Measurements from ENCODE around the gene NFATC3. TPM values are rescaled to one million over a fixed set of nuclear protein-coding genes. Genes with fewer than 3 reads are reported as not detected.
A peak's percentile ranks its signal among the peaks of the same experiment; 100 is the strongest.

Gene NFATC3
- total and polyA plus RNA-seq, 2 of the 8 experiments (the other 6 are each of a cell fraction or from before 2014, with no cell fraction given): 17.6 to 34.5 TPM

DNA sequence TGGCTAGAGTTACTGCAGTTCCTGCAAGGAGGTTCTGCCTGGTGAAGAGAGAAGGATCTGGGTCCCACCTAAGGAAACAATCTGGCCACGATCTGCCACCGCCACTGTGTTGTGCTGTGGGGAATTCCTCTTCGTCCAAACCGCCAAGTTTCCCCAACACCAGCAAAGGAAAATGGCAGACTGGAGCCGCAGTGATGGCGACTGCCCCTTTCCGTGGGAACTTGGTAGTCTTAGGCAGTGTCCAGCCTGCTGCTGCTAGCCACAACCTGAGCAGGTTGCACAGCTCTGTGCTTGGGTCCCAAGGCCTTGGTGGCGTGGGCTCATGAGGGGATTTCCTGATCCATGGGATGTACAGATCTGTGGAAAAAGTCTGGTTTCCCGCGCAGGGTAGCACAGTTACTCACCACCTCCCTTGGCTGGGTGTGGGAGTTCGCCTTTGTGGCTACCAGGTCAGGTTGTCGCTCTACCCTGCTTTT, 28.6 kb downstream of the NFATC3 start:
- Histone ChIP-seq H3K4me3 (ENCODE audit: extremely low read depth in 1 of 4, insufficient read depth in 2 of 4, low read depth in 3 of 4, low read length in 4 of 4) (no peak overlapping the region), H2BK5ac (ENCODE audit: low read depth, low read length) (0 out of 2 replicates have a peak overlapping the region, but pooled peaks have one; percentile 9), H3K79me1 (ENCODE audit: low read depth, low read length) (peaks cover 10% of the 10 kb centered on the region), H4K8ac (ENCODE audit: extremely low read depth, insufficient read depth, low read length) (peak overlapping the region; percentile 64; the same call in 1 of the 2 replicates), H3K4me1 (replicated peaks in 1 of 4; ENCODE audit: control insufficient read depth in 3 of 4, insufficient read depth in 4 of 4, low read length in 3 of 4) (peaks cover 0 to 5% (median 0%) of the 10 kb centered on the region in 4 experiments; a peak in 1 of 7 replicates), H2AK5ac (ENCODE audit: low read depth, low read length) (no peak overlapping the region), H3K36me3 (ENCODE audit: control insufficient read depth in 2 of 4, insufficient read depth in 4 of 4, low read length in 3 of 4) (no peaks in the 10 kb centered on the region), H2BK15ac (ENCODE audit: low read length) (no peak overlapping the region), H2BK12ac (ENCODE audit: low read depth, low read length) (no peak overlapping the region), H3K23me2 (ENCODE audit: low read depth, low read length) (no peaks in the 10 kb centered on the region), H4K5ac (ENCODE audit: insufficient read length, low read depth, low read length) (no peak overlapping the region), H3K23ac (ENCODE audit: insufficient read length) (no peak overlapping the region), H3K14ac (ENCODE audit: insufficient read length) (no peak overlapping the region), H3K27ac (ENCODE audit: low read depth, low read length) (no peak overlapping the region), H3K4ac (replicated peaks; ENCODE audit: insufficient read length, low read depth, low read length) (no peak overlapping the region), H3K27me3 (replicated peaks in 1 of 4; ENCODE audit: control insufficient read depth in 3 of 4, extremely low read depth in 1 of 4, insufficient read depth in 3 of 4, low read length in 3 of 4) (no peaks in the 10 kb centered on the region), H3K56ac (replicated peaks; ENCODE audit: insufficient read length, low read depth, low read length) (no peak overlapping the region), H3K79me2 (ENCODE audit: control insufficient read depth in 1 of 2, insufficient read depth in 2 of 2, low read length in 2 of 2) (peaks cover 0 to 91% of the 10 kb centered on the region in 2 experiments; a peak in 2 of 4 replicates), H2BK20ac (ENCODE audit: low read length) (no peak overlapping the region), H4K91ac (replicated peaks; ENCODE audit: insufficient read length, low read length) (peak overlapping the region; percentile 12), H2BK120ac (replicated peaks; ENCODE audit: low read depth, low read length) (no peak overlapping the region), H4K20me1 (replicated peaks in 1 of 2; ENCODE audit: control insufficient read depth in 1 of 2, insufficient read depth in 2 of 2, low read length in 2 of 2) (peaks cover 2 to 6% of the 10 kb centered on the region in 2 experiments), H3K18ac (ENCODE audit: extremely low read depth, low read length) (no peak overlapping the region), H3K4me2 (ENCODE audit: insufficient read depth in 1 of 2, low read depth in 2 of 2, low read length in 2 of 2) (no peak overlapping the region), H2AFZ (ENCODE audit: low read length) (no peak overlapping the region), H3K9me3 (ENCODE audit: insufficient read depth in 2 of 2, low read depth in 1 of 2, low read length in 1 of 2) (no peaks in the 10 kb centered on the region), H3K9ac (replicated peaks in 1 of 4; ENCODE audit: extremely low read depth in 1 of 4, low read depth in 3 of 4, low read length in 3 of 4) (no peak overlapping the region)
- CTCF ChIA-PET (ENCODE audit: partially characterized antibody): interaction anchor here (1.4 to 2.3 kb wide), 2 partner anchors 20 to 30 kb away, joined by 4 to 8 read pairs; no protein-coding TSS in a partner anchor
- 98% methylated on average over 12 of the region's 12 CpGs; no CpG with 5 or more reads in 1 of the 2 experiments for WGBS, 2 experiments (ENCODE audit: extremely low coverage in 1 of 2, insufficient coverage in 1 of 2, insufficient read length in 1 of 2, insufficient replicate concordance in 2 of 2, low coverage in 1 of 2, low lambda C conversion rate in 2 of 2, missing lambda C conversion rate in 1 of 2)
- FAIRE-seq (no peak), DNase-seq (ENCODE audit: low read depth in 1 of 2, low spot score in 2 of 2) (no peak)
- POLR2A ChIA-PET (ENCODE audit: partially characterized antibody): interaction anchor here (1.3 kb wide), 1 partner anchor 29 kb away, joined by 3 read pairs; no protein-coding TSS in a partner anchor
- no peak for TF ChIP-seq MAFK (IDR thresholded peaks at IDR 0.05; ENCODE audit: low read depth, low read length)
- no peak for TF ChIP-seq YY1 (IDR thresholded peaks at IDR 0.05; ENCODE audit: low read depth, low read length)
- TF ChIP-seq CBX5 (IDR thresholded peaks at IDR 0.05; ENCODE audit: low read depth, low read length): no peak
- TF ChIP-seq CHD2 (IDR thresholded peaks at IDR 0.05; ENCODE audit: low read length): no peak
- TF ChIP-seq SAP30 (IDR thresholded peaks at IDR 0.05; ENCODE audit: insufficient read depth, insufficient replicate concordance, low read length): no peak
- no peak for TF ChIP-seq TCF12 (IDR thresholded peaks at IDR 0.05; ENCODE audit: low read depth, low read length)
- TF ChIP-seq, protein P1, sequence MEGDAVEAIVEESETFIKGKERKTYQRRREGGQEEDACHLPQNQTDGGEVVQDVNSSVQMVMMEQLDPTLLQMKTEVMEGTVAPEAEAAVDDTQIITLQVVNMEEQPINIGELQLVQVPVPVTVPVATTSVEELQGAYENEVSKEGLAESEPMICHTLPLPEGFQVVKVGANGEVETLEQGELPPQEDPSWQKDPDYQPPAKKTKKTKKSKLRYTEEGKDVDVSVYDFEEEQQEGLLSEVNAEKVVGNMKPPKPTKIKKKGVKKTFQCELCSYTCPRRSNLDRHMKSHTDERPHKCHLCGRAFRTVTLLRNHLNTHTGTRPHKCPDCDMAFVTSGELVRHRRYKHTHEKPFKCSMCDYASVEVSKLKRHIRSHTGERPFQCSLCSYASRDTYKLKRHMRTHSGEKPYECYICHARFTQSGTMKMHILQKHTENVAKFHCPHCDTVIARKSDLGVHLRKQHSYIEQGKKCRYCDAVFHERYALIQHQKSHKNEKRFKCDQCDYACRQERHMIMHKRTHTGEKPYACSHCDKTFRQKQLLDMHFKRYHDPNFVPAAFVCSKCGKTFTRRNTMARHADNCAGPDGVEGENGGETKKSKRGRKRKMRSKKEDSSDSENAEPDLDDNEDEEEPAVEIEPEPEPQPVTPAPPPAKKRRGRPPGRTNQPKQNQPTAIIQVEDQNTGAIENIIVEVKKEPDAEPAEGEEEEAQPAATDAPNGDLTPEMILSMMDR (IDR thresholded peaks at IDR 0.05; ENCODE audit: control extremely low read depth in 1 of 3, insufficient read depth in 1 of 3, low read depth in 1 of 3, low read length in 3 of 3): no peak
- TF ChIP-seq SP2 (IDR thresholded peaks at IDR 0.05; ENCODE audit: low read length): no peak
- no peak for TF ChIP-seq ASH2L (IDR thresholded peaks at IDR 0.05; ENCODE audit: low read length)
- TF ChIP-seq GABPA (IDR thresholded peaks at IDR 0.05; ENCODE audit: borderline replicate concordance, insufficient read depth, low read length): no peak
- TF ChIP-seq TAF7 (optimal IDR thresholded peaks at IDR 0.05; ENCODE audit: borderline replicate concordance, low read depth, low read length): no peak

All from H1 (cell line).